GM12878 (cell line): Measurements from ENCODE around the gene HERC5. TPM values are rescaled to one million over a fixed set of nuclear protein-coding genes. Genes with fewer than 3 reads are reported as not detected.

Source experiments
- ATAC-seq: fragments of 200-7000 bp; cut with Tn5 transposase; 3 replicates; pipeline ENCODE4 v1.9.1; 2020; ENCODE audit warnings: mild to moderate bottlenecking, moderate library complexity
- BruUV-seq: library from RNA; stranded (reverse); fragments of 400-500 nt; replicated peaks from 2 replicates; lab custom pipeline; 2021; lab: Mats Ljungman, UMichigan
- CTCF ChIA-PET: fragments of 300-600 bp; sonication (Branson Sonifier 250); formaldehyde crosslinking; extraction: SDS; loops from one replicate; lab custom pipeline; 2021; ENCODE audit warnings: inconsistent platforms; lab: Yijun Ruan, JAX
- POLR2A ChIA-PET: fragments of 350-600 bp; formaldehyde crosslinking; extraction: SDS; loops from one replicate; lab custom pipeline; 2021; ENCODE audit warnings: inconsistent platforms; lab: Charles Lee
- RAD21 ChIA-PET: fragments of 300-600 bp; sonication (Branson Sonifier 250); formaldehyde crosslinking; loops from one replicate; lab custom pipeline; 2023; ENCODE audit warnings: antibody characterized with exemption; ENCODE audit not compliant: unreplicated experiment; lab: Charles Lee
- SMC1A ChIA-PET: fragments of 300-600 bp; sonication (Branson Sonifier 250); formaldehyde crosslinking; loops from one replicate; lab custom pipeline; 2023; ENCODE audit not compliant: unreplicated experiment, uncharacterized antibody; lab: Charles Lee
- DNase-seq: peaks from one replicate; pipeline ENCODE4 v3.0.0-alpha.2; 2011; ENCODE audit warnings: low read depth, low spot score
- FAIRE-seq: peaks from 3 replicates; lab custom pipeline; 2011; peaks lifted over from hg19 to GRCh38; lab: Jason Lieb, UNC
- H2AFZ ChIP-seq: 2 replicates; pipeline ENCODE4 v1.6.0; 2011; ENCODE audit warnings: low read depth, low read length, control low read depth; ENCODE audit not compliant: control insufficient read depth
- H3K27ac ChIP-seq: 2 replicates; pipeline ENCODE4 v1.5.1; 2011; ENCODE audit warnings: control low read depth; ENCODE audit not compliant: control insufficient read depth, insufficient read depth
- H3K27me3 ChIP-seq, 2 experiments: replicated peaks in 1 of 2; 2 replicates each; pipeline versions ENCODE4 v1.6.0 to v1.6.1; 2011; ENCODE audit warnings: low read length in 1 of 2; ENCODE audit not compliant: control insufficient read depth in 2 of 2, insufficient read depth in 2 of 2
- H3K36me3 ChIP-seq, 2 experiments: 2 replicates each; pipeline ENCODE4 v1.5.1; 2011; ENCODE audit warnings: low read length in 1 of 2; ENCODE audit not compliant: control insufficient read depth in 2 of 2, insufficient read depth in 2 of 2
- H3K4me1 ChIP-seq: 2 replicates; pipeline ENCODE4 v1.6.1; 2011; ENCODE audit warnings: mild to moderate bottlenecking, low read length, moderate library complexity, mixed read lengths; ENCODE audit not compliant: control insufficient read depth, insufficient read depth
- H3K4me2 ChIP-seq: 2 replicates; pipeline ENCODE4 v1.6.0; 2011; ENCODE audit warnings: control low read depth; ENCODE audit not compliant: control insufficient read depth, insufficient read depth
- H3K4me3 ChIP-seq: fragments of 200-600 bp; sonication (generic); 2 replicates; pipeline ENCODE4 v1.5.1; 2016
- H3K79me2 ChIP-seq: 2 replicates; pipeline ENCODE4 v1.6.0; 2011; ENCODE audit warnings: low read length; ENCODE audit not compliant: control insufficient read depth, insufficient read depth
- H3K9ac ChIP-seq: 2 replicates; pipeline ENCODE4 v1.8.0; 2011; ENCODE audit warnings: low read length, control low read depth, mixed read lengths; ENCODE audit not compliant: control insufficient read depth, insufficient read depth
- H3K9me3 ChIP-seq: replicated peaks from 3 replicates; pipeline ENCODE4 v1.5.1; 2011; ENCODE audit warnings: mild to moderate bottlenecking, low read length; ENCODE audit not compliant: control insufficient read depth, insufficient read depth
- H4K20me1 ChIP-seq: 2 replicates; pipeline ENCODE4 v1.6.0; 2011; ENCODE audit not compliant: control insufficient read depth, insufficient read depth
- DPF2 ChIP-seq: fragments of 450-650 bp; IDR thresholded peaks from 2 replicates; pipeline ENCODE4 v1.6.1; 2017; ENCODE audit warnings: mild to moderate bottlenecking
- EGR1 ChIP-seq, 2 experiments: IDR thresholded peaks; 1 replicate in 1 of 2; 2 replicates in 1 of 2; pipeline ENCODE4 v1.6.1; 2011 to 2012; ENCODE audit warnings: low read depth in 2 of 2, low read length in 2 of 2, borderline replicate concordance in 1 of 2, mild to moderate bottlenecking in 1 of 2, moderate library complexity in 1 of 2
- ETV6 ChIP-seq, 2 experiments: fragments of 450-650 bp in 1 of 2; IDR thresholded peaks in 1 of 2; conservative IDR thresholded peaks in 1 of 2; 2 replicates each; pipeline ENCODE4 v1.6.1; 2014; ENCODE audit warnings: antibody characterized with exemption in 1 of 2, borderline replicate concordance in 1 of 2, low read depth in 1 of 2, mild to moderate bottlenecking in 1 of 2, moderate library complexity in 1 of 2
- HDAC2 ChIP-seq: fragments of 200-600 bp; sonication (generic); IDR thresholded peaks from 2 replicates; pipeline ENCODE4 v1.6.1; 2017
- MYC ChIP-seq: IDR thresholded peaks from 2 replicates; pipeline ENCODE4 v1.6.1; 2011; ENCODE audit warnings: mild to moderate bottlenecking, low read length, moderate library complexity, inconsistent platforms; ENCODE audit not compliant: insufficient read depth, insufficient replicate concordance, insufficient read length, severe bottlenecking
- PAX5 ChIP-seq: IDR thresholded peaks from 2 replicates; pipeline ENCODE4 v1.6.1; 2011; ENCODE audit warnings: low read depth, low read length, borderline replicate concordance
- RAD51 ChIP-seq: fragments of 450-650 bp; IDR thresholded peaks from 2 replicates; pipeline ENCODE4 v1.6.1; 2016; ENCODE audit warnings: moderate library complexity, mild to moderate bottlenecking, inconsistent platforms
- ZNF384 ChIP-seq: IDR thresholded peaks from 2 replicates; pipeline ENCODE4 v1.6.1; 2012; ENCODE audit warnings: low read depth, mild to moderate bottlenecking, low read length, improper control_type of control experiment, borderline replicate concordance
- WGBS: methylation state at CpG from one replicate; pipeline ENCODE4 v1.1.6; 2016; ENCODE audit warnings: low lambda C conversion rate; ENCODE audit not compliant: insufficient replicate concordance, insufficient coverage; ENCODE audit errors: missing lambda C conversion rate; 5-methylcytosine and 5-hydroxymethylcytosine counted together
- in situ Hi-C: fragments of 300-500 bp; cut with MboI; formaldehyde crosslinking; loops from 9 replicates; pipeline ENCODE4 v1.14.3; 2018; ENCODE audit warnings: mixed read lengths
- intact Hi-C: fragments of 100-400 bp; cut with micrococcal nuclease; formaldehyde crosslinking; loops from one replicate; pipeline ENCODE4 v1.14.2; 2022; ENCODE audit not compliant: unreplicated experiment
- polyA plus RNA-seq, 11 experiments: library from polyadenylated mRNA; depleted of rRNA in 4 of 11; unstranded in 6 of 11; stranded (reverse) in 5 of 11; fragments of >200 nt; fragmentation: Nextera tagmentation in 4 of 11; fragmentation: Illumina TruSeq in 1 of 11; extraction: Ambion mirVana in 4 of 11; extraction: Trizol in 1 of 11; gene quantifications; 1 replicate in 1 of 11; 2 replicates in 10 of 11; pipeline versions ENCODE4 v1.2.1 to v1.2.3, GENCODE V29; 2011 to 2016; ENCODE audit warnings: inconsistent platforms in 2 of 11, missing spikeins in 2 of 11, low read depth in 1 of 11
- total RNA-seq, 4 experiments: library from RNA; depleted of rRNA in 3 of 4; stranded (reverse); fragments of >200 nt in 3 of 4; fragmentation: Illumina TruSeq in 1 of 4; extraction: Trizol in 1 of 4; gene quantifications; 2 replicates each; pipeline versions ENCODE4 v1.2.1 to v1.2.3, GENCODE V29; 2013 to 2021
- TF ChIP-seq, protein P1 (sequence below): fragments of 450-650 bp; IDR thresholded peaks from 2 replicates; pipeline ENCODE4 v1.6.1; 2018; ENCODE audit warnings: borderline replicate concordance, mild to moderate bottlenecking; ENCODE audit not compliant: partially characterized antibody

HERC5 gene
- total and polyA plus RNA-seq, 10 of the 15 experiments (the other 5 are each of a cell fraction or from before 2014, with no cell fraction given), result 12.5 to 60.7 (median 25.1) TPM

DNA sequence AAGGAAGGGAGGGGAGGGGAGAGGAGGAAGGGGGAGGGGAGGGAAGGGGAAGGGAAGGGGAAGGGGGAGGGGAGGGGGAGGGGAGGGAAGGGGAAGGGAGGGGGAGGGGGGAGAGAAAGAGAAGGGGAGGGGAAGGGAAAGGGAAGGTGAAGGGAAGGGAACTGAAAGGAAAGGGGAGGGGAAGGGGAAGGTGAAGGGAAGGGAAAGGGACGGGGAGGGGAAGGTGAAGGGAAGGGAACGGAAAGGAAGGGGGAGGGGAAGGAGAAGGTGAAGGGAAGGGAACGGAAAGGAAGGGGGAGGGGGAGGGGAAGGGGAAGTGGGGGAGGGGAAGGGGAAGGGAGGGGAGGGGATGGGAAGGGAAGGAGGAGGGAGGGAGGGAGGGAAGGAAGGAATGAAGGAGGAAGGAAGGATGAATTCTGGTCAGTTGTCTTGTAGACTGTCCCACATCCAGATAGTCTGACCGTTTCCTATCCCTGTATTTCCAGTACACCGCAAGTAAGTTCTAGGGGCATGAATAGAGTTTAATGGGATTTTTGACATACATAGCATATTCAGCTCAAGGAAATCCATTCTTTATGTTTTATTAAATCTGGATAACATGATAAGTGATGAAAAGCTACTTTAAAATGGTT, 20.4 kb downstream of the HERC5 start:
- ATAC-seq (no peak), DNase-seq (no peak), FAIRE-seq (no peak)
- Histone ChIP-seq H3K9ac (no peak overlapping the region), H3K27ac (no peak overlapping the region), H3K4me3 (no peak overlapping the region), H3K4me2 (no peak overlapping the region), H3K27me3 (no peaks in the 10 kb centered on the region), H3K36me3 (no peaks in the 10 kb centered on the region), H3K9me3 (no peaks in the 10 kb centered on the region), H4K20me1 (no peaks in the 10 kb centered on the region), H3K79me2 (no peaks in the 10 kb centered on the region), H2AFZ (no peak overlapping the region), H3K4me1 (no peaks in the 10 kb centered on the region)
- intact Hi-C loops, result no loop called here
- ChIA-PET RAD21 (no interaction called here), POLR2A (no interaction called here), CTCF (interaction anchor here (0.6 to 1.3 kb wide), 2 partner anchors 38 to 224 kb away, joined by 3 to 4 read pairs; no protein-coding TSS in a partner anchor), SMC1A (interaction anchor here (0.6 to 1.6 kb wide), 6 partner anchors 9 to 1057 kb away, joined by 3 to 4 read pairs (median 3); no protein-coding TSS in a partner anchor)
- no TSS peak for BruUV-seq
- in situ Hi-C loops, result no loop called here
- TF ChIP-seq DPF2, result no peak
- no peak for TF ChIP-seq HDAC2
- TF ChIP-seq PAX5, result no peak
- TF ChIP-seq ETV6 (conservative IDR thresholded peaks at IDR 0.05 in 1 of 2, IDR thresholded peaks at IDR 0.05 in 1 of 2; ENCODE audit: borderline replicate concordance in 1 of 2, low read depth in 1 of 2), result no peak
- no peak for TF ChIP-seq EGR1 (IDR thresholded peaks at IDR 0.05; ENCODE audit: borderline replicate concordance in 1 of 2, low read depth in 2 of 2, low read length in 2 of 2)
- 97% methylated on average over 2 of the region's 5 CpGs for WGBS

DNA sequence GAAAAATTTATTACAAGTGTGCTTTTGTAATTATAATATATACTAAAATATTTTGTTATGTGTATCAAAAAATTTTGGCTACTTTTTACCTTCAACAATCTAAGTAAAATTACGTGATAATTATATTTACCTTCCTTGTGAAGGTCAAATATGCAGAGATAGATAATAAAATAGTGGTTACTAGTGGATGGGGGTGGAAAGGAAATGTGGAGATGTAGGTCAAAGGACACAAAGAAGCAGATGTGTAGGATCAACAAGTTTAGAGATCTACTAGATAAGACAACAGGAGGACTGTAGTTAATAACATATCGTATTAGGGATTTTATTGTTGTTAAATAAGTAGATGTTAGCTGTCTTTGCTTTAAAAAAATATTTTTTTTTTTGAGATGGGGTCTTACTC, 21.3 kb downstream of the HERC5 start:
- RAD21 ChIA-PET, result interaction anchor here (0.7 to 1.0 kb wide), 3 partner anchors 37 to 227 kb away, joined by 3 read pairs; no protein-coding TSS in a partner anchor
- TF ChIP-seq, protein P1, sequence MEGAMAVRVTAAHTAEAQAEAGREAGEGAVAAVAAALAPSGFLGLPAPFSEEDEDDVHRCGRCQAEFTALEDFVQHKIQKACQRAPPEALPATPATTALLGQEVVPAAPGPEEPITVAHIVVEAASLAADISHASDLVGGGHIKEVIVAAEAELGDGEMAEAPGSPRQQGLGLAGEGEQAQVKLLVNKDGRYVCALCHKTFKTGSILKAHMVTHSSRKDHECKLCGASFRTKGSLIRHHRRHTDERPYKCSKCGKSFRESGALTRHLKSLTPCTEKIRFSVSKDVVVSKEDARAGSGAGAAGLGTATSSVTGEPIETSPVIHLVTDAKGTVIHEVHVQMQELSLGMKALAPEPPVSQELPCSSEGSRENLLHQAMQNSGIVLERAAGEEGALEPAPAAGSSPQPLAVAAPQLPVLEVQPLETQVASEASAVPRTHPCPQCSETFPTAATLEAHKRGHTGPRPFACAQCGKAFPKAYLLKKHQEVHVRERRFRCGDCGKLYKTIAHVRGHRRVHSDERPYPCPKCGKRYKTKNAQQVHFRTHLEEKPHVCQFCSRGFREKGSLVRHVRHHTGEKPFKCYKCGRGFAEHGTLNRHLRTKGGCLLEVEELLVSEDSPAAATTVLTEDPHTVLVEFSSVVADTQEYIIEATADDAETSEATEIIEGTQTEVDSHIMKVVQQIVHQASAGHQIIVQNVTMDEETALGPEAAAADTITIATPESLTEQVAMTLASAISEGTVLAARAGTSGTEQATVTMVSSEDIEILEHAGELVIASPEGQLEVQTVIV, result no peak
- TF ChIP-seq RAD51 (no peak), MYC (no peak), ZNF384 (no peak)

More for the DNA sequence above, 21.3 kb downstream of the HERC5 start:
- ChIA-PET CTCF (interaction anchor here (0.6 to 1.9 kb wide), 3 partner anchors 37 to 277 kb away, joined by 3 to 4 read pairs (median 4); no protein-coding TSS in a partner anchor), POLR2A (no interaction called here), SMC1A (interaction anchor here (0.9 to 1.6 kb wide), 4 partner anchors 10 to 109 kb away, joined by 3 to 4 read pairs (median 3); no protein-coding TSS in a partner anchor)
- Histone ChIP-seq H3K9me3 (no peaks in the 10 kb centered on the region), H3K9ac (no peak overlapping the region), H3K4me1 (no peaks in the 10 kb centered on the region), H3K27me3 (no peaks in the 10 kb centered on the region), H3K36me3 (no peaks in the 10 kb centered on the region), H4K20me1 (no peaks in the 10 kb centered on the region), H3K4me2 (no peak overlapping the region), H3K4me3 (no peak overlapping the region), H3K79me2 (no peaks in the 10 kb centered on the region), H2AFZ (no peak overlapping the region), H3K27ac (no peak overlapping the region)
- DNase-seq (no peak), FAIRE-seq (no peak), ATAC-seq (no peak)
- 78% methylated on average over 2 of the region's 2 CpGs for WGBS
- in situ Hi-C loops, result no loop called here
- intact Hi-C loops, result no loop called here
- no TSS peak for BruUV-seq
